GM18858 (cell line): ENCODE results near the gene SEMA3C.

ENCODE experiments used
- ATAC-seq: cut with Tn5 transposase; IDR thresholded peaks from one replicate; pipeline ENCODE4 v1.9.1; 2021; ENCODE audit not compliant: unreplicated experiment

Gene SEMA3C

DNA sequence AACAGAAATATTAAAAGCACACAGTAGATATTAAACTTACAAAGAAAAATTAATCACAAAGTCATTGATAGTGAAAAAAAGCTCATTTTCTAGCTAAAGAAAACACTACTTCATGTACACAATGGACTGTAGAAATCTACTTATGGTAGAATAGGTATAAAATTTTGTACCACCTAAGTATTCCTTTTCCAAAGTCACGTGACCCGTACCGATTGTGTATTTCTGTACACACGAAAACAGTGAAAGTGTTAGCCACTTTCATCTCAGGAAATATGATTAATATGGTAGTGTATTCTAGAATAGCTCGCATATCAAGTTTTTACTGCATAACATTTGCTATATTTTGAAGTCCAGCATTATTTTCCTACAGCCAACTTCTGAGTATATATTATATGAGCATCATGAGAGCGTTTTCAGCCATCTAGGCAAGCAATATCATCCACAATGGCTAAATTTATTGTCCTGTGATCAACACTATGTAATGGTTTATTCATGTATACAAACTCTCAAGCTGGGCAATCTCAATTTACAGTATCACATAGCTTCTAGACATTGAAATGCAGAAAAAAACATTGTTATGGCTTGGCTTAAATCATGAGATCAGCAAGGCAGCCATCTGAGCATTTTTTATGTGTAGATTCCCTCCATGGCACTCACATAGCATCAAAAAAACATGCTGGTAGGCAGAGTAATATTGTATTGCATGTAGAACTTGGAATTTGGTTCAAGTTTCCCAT, 165.7 kb downstream of the SEMA3C start:
- ATAC-seq, result no peak

DNA sequence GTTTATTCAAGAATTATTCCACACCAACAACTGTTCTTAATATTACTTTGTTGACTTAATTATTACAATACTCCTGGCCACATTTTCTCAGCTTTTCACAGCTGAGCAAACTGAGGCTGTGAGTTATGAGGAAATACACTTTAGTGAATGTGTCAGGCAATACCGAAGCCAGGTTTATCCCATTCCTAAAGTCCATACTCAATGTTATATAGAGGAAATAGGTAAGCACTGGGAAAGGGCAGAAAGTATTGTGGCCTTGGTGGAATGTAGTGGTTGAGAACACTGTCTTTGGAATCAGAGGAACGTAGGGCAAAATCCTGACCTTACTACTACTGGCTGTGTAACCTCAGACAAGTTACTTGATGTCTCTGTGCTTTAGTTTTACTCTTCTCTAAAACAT, 169.6 kb downstream of the SEMA3C start:
- no peak for ATAC-seq

DNA sequence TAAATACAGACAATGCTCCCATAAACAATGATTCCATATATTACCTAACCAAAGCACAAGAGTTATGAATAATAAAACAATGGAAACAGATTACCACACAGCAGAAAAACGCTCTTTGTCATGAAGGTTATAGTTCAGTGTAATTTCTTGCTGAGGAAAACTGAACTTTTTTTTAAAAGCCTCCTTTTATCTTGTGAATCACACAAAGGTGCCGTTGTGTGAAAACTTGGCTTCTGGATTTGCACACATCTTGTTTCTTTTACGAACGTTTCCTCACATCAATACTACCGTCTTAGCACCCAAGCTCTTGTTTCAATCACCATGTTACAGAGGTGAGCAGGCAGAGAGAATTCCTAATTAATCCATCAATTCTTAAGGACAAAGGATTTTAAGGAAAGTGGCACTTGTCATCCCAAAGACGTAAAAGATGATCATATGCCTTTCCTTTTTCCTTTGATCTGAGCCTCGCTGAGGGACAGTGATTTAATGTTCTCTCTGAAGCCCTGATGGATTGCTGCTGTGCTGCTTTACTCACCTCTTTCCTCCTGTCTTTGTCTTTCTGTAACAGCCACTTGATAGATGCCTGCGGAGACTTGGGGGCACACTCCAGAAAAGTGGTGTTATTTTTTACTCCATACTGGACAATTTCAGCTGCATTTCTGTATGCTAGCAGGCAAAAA, 170.3 kb downstream of the SEMA3C start:
- ATAC-seq, result no peak

DNA sequence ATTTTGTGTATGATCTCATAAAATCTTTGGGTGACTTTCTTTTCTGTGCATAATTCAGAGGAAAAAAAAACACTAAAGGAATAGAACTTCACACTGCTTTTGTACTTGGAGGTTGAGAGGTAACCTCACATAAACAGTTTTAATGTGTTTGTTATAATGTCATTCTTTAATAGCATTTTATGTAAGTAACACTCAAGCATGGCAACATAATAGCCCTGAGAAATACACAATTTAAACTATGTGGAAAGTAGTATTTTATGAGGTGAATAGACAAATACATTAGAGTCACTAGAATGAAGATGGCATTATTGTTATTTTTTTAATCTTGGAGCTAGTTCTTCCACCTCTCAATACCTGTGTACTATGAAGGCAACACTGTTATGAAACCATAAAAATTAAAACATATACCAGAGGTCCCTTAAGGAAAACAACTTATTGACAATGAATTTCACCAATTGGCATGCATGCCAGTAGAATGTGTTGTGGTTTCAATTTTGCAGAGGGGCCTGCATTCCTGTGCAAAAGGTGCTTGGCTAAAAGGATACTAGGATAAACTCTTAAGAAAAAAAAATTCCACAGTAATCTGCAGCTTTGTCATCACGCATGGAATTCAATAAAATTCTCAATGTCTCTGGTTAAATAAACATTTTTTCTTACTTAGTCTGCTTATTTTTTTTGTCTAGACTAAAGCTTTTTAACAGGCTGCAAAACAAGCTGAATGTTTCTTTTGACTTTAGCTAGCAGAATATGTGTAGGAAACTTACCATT, 177.9 kb downstream of the SEMA3C start:
- ATAC-seq, result no peak

DNA sequence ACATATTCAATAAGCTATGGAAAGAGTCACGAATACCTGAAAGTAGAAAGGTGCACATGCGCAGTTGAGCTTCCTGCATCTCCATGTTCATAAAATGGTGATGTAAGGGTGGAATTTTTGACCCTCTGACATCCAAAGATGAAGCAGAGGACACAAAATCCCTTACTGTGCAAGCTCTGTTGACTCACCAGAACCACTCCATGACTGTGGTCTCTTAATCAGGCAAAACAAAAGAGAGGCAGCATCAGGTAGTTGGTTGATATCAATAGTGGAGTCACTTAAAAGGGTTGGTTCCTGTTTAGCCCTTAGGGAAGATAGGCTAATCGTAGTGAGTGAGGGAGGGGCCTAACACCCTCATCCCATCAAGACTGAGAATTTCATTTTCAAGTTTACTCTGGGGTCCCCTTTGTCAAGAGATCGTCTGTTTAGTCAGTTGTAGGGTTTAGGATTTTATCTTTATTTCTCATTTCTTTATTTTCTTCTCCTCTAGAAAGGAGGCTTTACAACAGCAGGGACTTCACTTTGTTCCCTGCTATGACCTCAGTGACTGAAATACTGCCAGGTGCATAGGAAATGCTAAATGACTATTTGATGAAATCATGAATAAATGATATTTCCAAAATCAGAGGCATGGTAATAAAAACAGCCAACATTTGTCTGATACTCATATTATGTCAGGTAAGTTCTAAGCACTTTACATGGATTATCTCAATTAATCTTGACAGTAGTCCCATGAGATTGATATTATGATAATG, 182.3 kb downstream of the SEMA3C start:
- ATAC-seq, result no peak

DNA sequence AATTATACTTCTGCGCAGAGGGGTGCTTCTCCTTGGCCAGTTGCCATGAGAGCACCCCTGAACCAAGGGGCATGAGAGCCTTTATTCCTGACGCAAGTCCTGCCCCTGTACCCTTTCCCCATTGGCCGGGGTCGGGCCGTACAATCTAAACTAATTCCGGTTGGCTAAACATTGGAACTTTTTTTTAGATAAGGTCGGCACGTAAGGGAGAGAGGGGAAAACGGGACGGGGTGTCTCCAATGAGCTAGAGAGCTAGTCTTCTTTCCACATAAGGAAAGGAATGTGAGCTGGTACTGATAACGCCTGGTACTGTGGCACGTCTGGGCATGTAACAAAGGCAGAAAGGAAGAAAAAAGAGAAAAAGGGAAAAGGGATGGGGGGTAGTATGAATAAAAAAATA, 183.5 kb downstream of the SEMA3C start:
- ATAC-seq, result no peak

DNA sequence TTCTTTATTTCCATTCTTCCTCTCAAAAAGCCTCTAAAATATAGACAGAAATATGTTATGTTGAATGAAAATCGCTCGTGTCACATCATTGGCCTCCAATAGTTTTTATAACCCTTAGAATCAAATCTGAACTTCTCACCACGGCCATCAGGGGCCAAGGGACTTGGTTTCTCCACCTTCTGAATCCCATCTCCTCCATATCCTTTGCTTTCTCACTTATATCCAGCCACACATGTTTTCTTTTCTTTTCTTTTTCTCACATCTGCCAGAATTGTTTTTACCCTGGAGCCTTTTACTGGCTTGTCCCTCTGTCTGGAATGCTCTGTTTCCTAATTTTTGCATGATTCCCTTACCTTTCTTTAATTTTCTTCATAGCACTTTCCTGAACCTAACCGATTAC, 184.8 kb downstream of the SEMA3C start:
- ATAC-seq, result no peak

DNA sequence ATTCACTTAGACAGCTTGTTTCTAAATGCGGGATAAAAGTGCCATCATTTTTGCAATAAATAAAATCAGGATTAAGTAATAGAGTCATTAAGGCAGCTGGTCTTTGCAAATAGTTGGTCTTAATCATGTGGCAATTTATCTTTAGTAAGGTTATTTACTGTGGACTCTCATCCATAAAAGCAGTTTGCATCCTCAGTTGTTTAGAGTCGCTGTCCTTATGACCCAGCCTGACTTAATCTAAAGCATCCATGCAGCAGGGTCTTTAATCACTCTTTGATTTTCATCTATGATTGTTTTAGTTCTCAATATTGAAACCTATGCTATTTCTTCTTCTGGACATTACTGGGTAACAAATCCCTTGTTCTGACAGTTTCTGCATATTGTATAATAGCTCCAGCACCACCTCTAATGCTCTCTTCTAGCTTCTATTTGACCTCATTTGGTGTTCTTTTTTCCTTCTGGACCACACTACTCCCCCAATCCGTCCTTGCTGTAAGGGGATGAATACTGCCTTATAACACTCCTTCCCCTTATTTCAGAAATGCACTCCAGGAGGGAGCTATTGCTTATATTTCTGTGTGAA, 185.4 kb downstream of the SEMA3C start:
- no peak for ATAC-seq

DNA sequence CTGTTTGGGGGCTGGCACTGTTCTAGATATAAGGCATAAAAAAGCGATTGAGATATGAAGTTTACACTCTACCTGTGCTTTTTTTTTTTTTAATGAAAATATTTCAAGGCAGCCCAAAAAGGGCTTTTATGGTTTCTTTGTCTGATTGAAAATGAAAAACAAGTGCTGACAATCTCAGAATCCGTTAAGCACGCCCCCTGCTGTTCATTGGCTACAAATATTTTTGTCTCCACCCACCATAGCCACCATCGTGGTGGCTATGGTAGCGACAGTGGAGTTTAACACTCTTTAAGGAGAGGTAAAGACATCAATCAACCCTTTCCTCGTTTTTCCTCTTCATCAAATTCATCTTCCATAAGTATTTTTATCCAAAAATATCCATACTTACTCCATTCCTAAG, 186.2 kb downstream of the SEMA3C start:
- no peak for ATAC-seq

DNA sequence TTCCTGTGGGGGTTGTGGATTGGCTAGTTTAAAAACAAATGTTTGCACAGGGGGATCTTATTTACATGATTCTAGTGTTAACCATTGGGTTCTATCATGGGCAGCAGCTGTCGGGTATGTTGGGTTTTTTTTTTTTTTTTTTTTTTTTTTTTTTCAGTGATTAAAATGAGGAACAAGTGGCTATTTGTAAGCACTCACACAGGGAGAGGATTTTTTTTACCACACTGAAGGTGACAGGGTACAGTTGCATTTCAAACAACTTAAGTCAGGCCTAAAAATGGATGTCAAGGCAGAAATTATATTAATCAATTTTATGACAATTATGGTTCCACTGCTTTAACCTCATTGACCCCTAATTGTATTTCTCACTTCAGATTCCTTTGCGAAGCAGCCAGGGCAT, 187.6 kb downstream of the SEMA3C start:
- ATAC-seq, result no peak

DNA sequence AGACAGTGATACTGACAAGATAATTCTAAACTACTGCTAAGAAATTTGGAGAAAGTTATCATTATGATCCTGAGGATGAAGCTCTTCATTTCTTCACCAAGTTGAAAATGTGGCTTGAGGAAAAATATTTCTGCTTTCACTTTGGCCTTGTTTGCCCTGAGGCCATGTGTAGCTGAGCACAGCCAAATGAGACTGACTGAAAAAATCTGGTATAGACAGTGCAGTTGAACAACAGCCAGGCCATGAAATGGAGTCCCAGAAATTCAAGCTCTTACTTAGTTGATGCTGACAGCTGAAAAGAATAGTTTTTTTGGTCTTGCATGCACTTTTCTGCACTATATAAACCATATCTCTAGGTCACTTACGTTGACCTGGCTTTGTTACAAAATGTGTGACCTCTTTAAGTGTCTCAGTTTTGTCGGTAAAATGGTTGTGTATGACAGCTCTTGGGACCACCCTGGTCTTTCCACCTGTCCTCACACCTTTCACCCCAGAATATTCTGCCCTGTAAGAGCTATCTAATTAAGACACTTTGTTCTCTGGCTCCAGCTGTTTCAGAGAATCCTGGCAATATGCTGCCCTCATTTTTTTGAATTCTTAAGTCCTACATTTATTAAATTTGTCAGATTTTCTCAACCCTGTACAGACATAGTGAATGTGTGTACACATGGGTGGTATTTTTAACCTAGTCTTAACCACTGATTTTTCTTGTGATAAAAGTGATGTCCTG, 189.1 kb downstream of the SEMA3C start:
- no peak for ATAC-seq

DNA sequence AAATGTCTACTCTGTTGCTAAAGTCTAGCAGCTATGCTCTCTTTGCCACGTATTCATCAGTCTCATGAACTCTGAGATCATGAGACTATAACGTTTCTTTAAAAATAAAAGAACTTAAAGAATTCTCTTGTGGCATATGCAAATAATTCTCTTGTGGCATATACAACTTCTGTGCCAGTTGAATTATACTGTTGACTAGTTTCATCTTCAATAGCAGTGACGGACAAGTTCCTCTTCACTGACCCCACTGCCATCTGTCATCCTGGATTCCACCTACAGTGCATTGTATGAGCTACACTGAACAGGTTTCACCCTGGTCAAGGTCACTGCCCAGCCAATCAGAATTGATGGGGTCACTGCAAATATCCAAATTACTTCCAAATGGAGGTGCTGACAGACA, 192.2 kb downstream of the SEMA3C start:
- no peak for ATAC-seq

DNA sequence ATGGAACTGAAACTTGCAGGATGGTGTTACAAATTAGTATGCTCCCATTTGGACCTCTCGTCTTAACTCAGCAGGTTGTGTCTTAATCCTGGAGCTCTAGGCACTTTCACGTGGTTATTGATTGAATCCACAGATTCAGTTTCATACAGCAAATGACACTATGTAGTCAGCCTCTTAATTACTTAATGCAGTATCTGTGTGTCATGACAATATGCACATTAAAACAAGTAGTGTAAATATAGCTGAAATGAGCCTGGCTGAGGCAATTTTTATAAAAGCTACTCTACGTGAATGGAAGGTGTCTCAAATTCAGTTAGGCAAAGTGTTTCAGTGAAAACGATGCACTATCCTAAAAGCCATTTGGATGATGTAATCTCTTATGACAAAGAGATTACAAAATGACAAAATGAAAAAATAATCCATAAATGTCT, 193.7 kb downstream of the SEMA3C start:
- no peak for ATAC-seq

DNA sequence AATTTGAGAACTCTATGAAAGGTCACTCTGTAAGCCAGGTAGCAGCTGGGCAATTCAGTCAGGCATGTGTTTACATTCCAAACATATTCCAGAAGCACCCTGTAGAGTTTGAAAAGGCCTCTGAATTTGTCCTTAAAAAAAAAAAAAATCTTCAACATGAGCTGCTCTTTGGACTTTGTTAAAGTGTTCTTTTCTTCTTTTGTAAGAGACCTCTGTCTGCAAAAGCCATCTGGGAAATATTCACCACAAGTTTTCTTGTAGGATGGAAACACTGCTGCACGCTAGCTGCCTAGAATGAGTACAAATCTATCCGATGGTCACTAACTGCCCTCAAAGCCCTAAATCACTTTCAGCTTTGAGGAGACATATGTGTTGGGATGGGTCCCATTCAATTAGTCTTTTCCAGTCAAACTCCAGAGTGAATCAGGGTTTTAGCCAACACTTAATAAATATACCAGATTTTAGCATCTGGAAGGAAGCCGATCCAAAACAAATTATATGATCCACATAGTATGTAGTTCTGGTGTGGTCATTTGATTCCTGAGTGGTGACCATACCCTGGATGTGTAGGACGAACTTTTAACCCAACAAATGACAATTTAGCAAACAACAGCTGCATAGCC, 194.5 kb downstream of the SEMA3C start:
- ATAC-seq, result no peak

DNA sequence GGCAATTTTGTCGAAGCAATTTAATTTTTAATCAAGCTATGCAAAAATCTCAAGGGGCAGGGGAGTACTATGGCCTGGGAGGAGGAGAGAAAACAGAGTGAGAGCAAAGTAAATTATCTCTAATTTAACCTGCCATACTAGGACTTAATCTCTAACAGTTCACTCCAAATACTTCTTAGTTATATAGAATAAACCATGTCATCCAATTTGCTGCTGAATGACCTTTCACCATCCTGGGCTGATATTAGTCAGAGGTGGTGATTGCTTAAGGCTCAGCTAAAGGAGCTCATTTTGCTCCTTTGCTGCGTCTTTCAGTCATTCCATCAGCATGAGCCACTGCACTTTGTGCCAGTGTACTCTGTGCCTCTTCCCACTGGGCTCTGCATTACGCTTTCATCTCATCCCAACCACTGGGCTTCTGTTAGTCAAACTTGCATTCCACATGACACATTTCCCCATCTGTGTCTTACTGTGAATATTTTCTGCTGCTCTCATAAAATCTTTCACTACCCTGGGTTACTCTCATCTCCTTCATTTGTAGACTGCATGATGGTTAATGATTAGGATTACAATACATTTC, 196.1 kb downstream of the SEMA3C start:
- ATAC-seq, result no peak

DNA sequence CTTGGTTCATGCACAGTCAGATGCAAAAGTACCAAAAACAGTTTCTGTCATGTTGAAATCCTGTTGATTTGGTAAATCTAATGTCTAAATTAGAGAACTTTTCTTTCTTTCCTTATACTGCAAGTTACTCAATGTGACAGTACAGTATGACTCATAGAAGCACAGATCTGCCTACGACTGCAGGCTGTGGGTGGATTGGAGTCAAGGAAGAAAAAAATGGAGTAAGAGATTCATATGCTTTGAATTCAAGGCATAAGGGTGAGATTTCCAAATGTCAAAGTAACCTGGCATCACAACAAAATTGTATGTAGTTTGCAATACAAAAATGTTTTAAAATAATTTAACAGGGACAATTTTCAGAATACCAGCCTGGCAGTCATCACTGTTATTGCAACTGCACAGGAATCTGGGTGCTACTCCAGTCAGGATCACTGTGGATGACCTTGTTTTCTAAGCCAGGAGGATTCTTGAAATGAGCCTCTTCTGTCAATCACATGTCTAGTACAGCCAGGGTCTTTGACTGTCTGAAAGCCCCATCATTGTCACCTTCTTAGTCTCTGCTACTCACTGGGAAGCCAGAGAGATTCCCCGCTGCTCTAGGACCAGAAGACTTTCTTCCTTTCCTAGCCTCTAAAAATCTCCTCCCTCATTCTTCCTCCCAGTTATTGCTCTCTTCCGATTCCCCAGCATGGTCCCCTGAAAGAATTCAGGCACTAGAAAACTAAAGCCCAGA, 196.8 kb downstream of the SEMA3C start:
- peak; percentile 37 for ATAC-seq

DNA sequence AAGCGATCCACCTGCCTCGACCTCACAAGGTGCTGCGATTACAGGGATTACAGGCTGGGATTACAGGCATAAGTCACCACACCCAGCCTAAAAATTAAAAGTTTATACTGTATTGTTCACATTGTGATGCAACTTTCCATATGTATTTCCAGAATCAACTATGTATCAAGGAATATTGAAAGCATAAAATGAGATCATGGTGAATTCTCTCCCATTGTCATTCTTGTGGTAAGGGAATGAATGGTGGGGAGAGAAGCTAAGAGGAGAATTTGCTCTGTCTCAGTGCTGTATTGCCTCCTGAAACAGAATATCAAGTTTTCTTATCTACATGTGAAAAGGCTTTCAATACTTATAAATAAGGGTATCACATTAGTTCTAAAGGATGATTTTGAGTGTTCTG, 198.7 kb downstream of the SEMA3C start:
- no peak for ATAC-seq

DNA sequence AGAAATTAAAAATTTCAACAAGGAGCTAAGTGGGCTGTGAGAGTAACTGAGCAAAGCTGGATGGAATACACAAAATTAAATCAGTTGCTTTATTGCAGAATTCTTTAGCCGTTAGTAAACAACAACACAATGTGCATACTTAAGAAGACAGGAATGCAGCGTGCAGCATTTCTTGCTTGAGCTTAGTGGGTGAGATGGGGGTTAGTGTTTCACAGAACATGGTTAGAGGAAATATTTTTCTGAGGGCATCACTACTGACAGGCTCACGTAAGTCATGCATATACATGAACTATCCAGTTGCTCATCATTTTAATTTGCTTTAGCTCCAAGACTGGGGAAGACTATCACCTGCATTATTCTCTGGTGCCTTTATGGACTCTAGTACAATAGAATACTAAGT, 199.6 kb downstream of the SEMA3C start:
- no peak for ATAC-seq

DNA sequence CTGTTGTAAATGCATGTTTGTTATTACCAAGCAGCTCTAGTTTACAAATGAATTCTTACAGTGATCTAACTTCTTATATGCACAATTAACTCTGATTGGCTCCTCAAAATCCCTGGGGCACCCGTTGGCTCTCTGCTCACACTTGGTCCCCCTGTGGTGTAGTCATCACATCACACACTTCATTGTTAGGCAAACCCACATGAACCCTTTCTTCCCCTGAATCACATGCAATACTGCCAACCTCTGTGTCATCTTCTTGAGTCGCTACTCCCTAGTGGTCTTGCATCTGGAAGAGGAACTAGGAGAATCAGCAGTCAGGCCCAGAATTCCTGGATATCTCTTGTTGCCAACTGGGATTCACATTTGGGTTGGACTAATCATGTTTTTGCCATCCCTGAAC, 207.3 kb downstream of the SEMA3C start:
- no peak for ATAC-seq
